Endothelial cell of umbilical vein (primary cell): ENCODE measurements around the gene ZNF662. TPM values are rescaled to one million over a fixed set of nuclear protein-coding genes. Genes with fewer than 3 reads are reported as not detected.

ENCODE experiments used
- BruUV-seq: library from RNA; stranded (reverse); fragments of 400-500 nt; replicated peaks from 2 replicates; lab custom pipeline; 2021; lab: Mats Ljungman, UMichigan
- CTCF ChIA-PET: fragments of 300-600, 350-600 bp; sonication (Branson Sonifier 250); formaldehyde crosslinking; loops from one replicate; lab custom pipeline; 2021; ENCODE audit warnings: antibody characterized with exemption, inconsistent platforms; lab: Charles Lee
- POLR2A ChIA-PET: fragments of 300-600, 350-600 bp; sonication (Branson Sonifier 250); formaldehyde crosslinking; loops from one replicate; lab custom pipeline; 2021; ENCODE audit warnings: antibody characterized with exemption, inconsistent platforms; lab: Charles Lee
- DNase-seq: peaks from one replicate; pipeline ENCODE4 v3.0.0-alpha.2; 2011; ENCODE audit warnings: low read depth, low spot score
- FAIRE-seq: peaks from 2 replicates; lab custom pipeline; 2011; peaks lifted over from hg19 to GRCh38; lab: Jason Lieb, UNC
- H2AFZ ChIP-seq: 2 replicates; pipeline ENCODE4 v1.6.0; 2012; ENCODE audit warnings: low read depth, low read length, control low read depth, inconsistent platforms
- H3K27ac ChIP-seq: 2 replicates; pipeline ENCODE4 v1.5.1; 2011; ENCODE audit warnings: low read depth, mild to moderate bottlenecking, control low read depth, low read length, moderate library complexity; ENCODE audit not compliant: insufficient read depth
- H3K27me3 ChIP-seq, 2 experiments: 2 replicates each; pipeline versions ENCODE4 v1.6.0 to v1.6.1; 2011; ENCODE audit warnings: low read length in 2 of 2, mixed read lengths in 1 of 2; ENCODE audit not compliant: control insufficient read depth in 2 of 2, insufficient read depth in 2 of 2
- H3K36me3 ChIP-seq, 2 experiments: 2 replicates in 1 of 2; 3 replicates in 1 of 2; pipeline ENCODE4 v1.5.1; 2011; ENCODE audit warnings: low read length in 2 of 2, mild to moderate bottlenecking in 1 of 2, moderate library complexity in 1 of 2; ENCODE audit not compliant: control insufficient read depth in 2 of 2, insufficient read depth in 2 of 2; ENCODE audit errors: extremely low read depth in 1 of 2
- H3K4me1 ChIP-seq: 3 replicates; pipeline ENCODE4 v1.5.1; 2011; ENCODE audit warnings: mild to moderate bottlenecking, low read length; ENCODE audit not compliant: control insufficient read depth, insufficient read depth; ENCODE audit errors: extremely low read depth
- H3K4me2 ChIP-seq: 2 replicates; pipeline ENCODE4 v1.6.1; 2011; ENCODE audit warnings: low read length, control low read depth, mixed read lengths; ENCODE audit not compliant: insufficient read depth
- H3K4me3 ChIP-seq, 3 experiments: fragments of 200-600 bp in 1 of 3; sonication (generic), shearing (Covaris generic) in 1 of 3; replicated peaks in 1 of 3; 2 replicates each; pipeline ENCODE4 v1.5.1; 2011 to 2016; ENCODE audit warnings: control low read depth in 3 of 3, low read length in 3 of 3, mild to moderate bottlenecking in 2 of 3, inconsistent platforms in 1 of 3, low read depth in 1 of 3, moderate library complexity in 1 of 3; ENCODE audit not compliant: insufficient read depth in 1 of 3
- H3K79me2 ChIP-seq: 2 replicates; pipeline ENCODE4 v1.6.0; 2012; ENCODE audit warnings: low read length, inconsistent platforms; ENCODE audit not compliant: control insufficient read depth, insufficient read depth
- H3K9ac ChIP-seq: replicated peaks from 2 replicates; pipeline ENCODE3; 2011; ENCODE audit warnings: low read length, control low read depth; ENCODE audit not compliant: insufficient read depth; ENCODE audit errors: extremely low read depth
- H3K9me1 ChIP-seq: replicated peaks from 3 replicates; pipeline ENCODE4 v1.6.0; 2011; ENCODE audit warnings: mild to moderate bottlenecking, low read length; ENCODE audit not compliant: control insufficient read depth, insufficient read depth; ENCODE audit errors: extremely low read depth
- H3K9me3 ChIP-seq: replicated peaks from 2 replicates; pipeline ENCODE4 v1.5.1; 2012; ENCODE audit warnings: low read length, inconsistent platforms; ENCODE audit not compliant: control insufficient read depth, insufficient read depth
- H4K20me1 ChIP-seq: replicated peaks from 2 replicates; pipeline ENCODE3; 2011; ENCODE audit warnings: mild to moderate bottlenecking, low read length; ENCODE audit not compliant: control insufficient read depth, insufficient read depth; ENCODE audit errors: extremely low read depth
- EZH2 ChIP-seq: IDR thresholded peaks from 2 replicates; pipeline ENCODE4 v1.6.1; 2012; ENCODE audit warnings: borderline replicate concordance, low read depth, mild to moderate bottlenecking, moderate library complexity, low read length, inconsistent platforms; ENCODE audit not compliant: severe bottlenecking
- FOS ChIP-seq: IDR thresholded peaks from 2 replicates; pipeline ENCODE4 v1.6.1; 2011; ENCODE audit warnings: mild to moderate bottlenecking, low read length, moderate library complexity, borderline replicate concordance; ENCODE audit not compliant: insufficient read depth
- GATA2 ChIP-seq: IDR thresholded peaks from 2 replicates; pipeline ENCODE4 v1.7.0; 2011; ENCODE audit warnings: low read depth, mild to moderate bottlenecking, moderate library complexity, mixed read lengths, low read length; ENCODE audit not compliant: insufficient read length, insufficient read depth
- JUN ChIP-seq: IDR thresholded peaks from 2 replicates; pipeline ENCODE4 v1.6.1; 2011; ENCODE audit warnings: borderline replicate concordance, low read depth; ENCODE audit not compliant: insufficient read length, insufficient read depth
- MYC ChIP-seq: IDR thresholded peaks from one replicate; pipeline ENCODE4 v1.6.1; 2011; ENCODE audit warnings: mild to moderate bottlenecking, low read depth, low read length
- POLR2A ChIP-seq: IDR thresholded peaks from 2 replicates; pipeline ENCODE4 v1.6.1; 2012; ENCODE audit warnings: low read depth, mild to moderate bottlenecking, control low read depth, low read length
- POLR2AphosphoS5 ChIP-seq: IDR thresholded peaks from 2 replicates; pipeline ENCODE4 v1.6.1; 2012; ENCODE audit warnings: low read depth, mild to moderate bottlenecking, control low read depth, low read length, moderate library complexity; ENCODE audit not compliant: insufficient read depth
- dilution Hi-C: fragments of 300-500 bp; cut with MboI; formaldehyde crosslinking; loops from one replicate; pipeline ENCODE4 v1.15.0; 2019; ENCODE audit warnings: low sequenced_read_pairs; ENCODE audit not compliant: extremely low pct_ligation_motif_present
- intact Hi-C: fragments of 100-400 bp; cut with micrococcal nuclease; formaldehyde crosslinking; loops from one replicate; pipeline ENCODE4 v1.10.0; 2022
- polyA plus RNA-seq, 4 experiments: library from polyadenylated mRNA; depleted of rRNA in 3 of 4; stranded (reverse) in 3 of 4; unstranded in 1 of 4; fragments of >200 nt; gene quantifications; 2 replicates each; pipeline versions ENCODE4 v1.2.1 to v1.2.3, GENCODE V29; 2011 to 2012; ENCODE audit warnings: missing spikeins in 1 of 4
- total RNA-seq: library from RNA; stranded (reverse); gene quantifications from 2 replicates; pipeline ENCODE4 v1.2.3, GENCODE V29; 2021
- TF ChIP-seq, protein P1 (sequence below), 2 donors: IDR thresholded peaks; 1 replicate in 1 of 2; 2 replicates in 1 of 2; pipeline ENCODE4 v1.5.1; 2011; ENCODE audit warnings: low read length in 2 of 2, mild to moderate bottlenecking in 2 of 2, moderate library complexity in 2 of 2, control low read depth in 1 of 2, inconsistent platforms in 1 of 2, low read depth in 1 of 2; ENCODE audit not compliant: insufficient read depth in 1 of 2; ENCODE audit errors: extremely low read depth in 1 of 2
- TF ChIP-seq, protein P2 (sequence below): IDR thresholded peaks from 2 replicates; pipeline ENCODE4 v1.6.1; 2011; ENCODE audit not compliant: insufficient read depth, insufficient read length

ZNF662 gene
- total and polyA plus RNA-seq, 2 donors (not counting 3 experiments of a cell fraction or from before 2014, with no cell fraction given): 0.84 to 4.3 TPM

DNA sequence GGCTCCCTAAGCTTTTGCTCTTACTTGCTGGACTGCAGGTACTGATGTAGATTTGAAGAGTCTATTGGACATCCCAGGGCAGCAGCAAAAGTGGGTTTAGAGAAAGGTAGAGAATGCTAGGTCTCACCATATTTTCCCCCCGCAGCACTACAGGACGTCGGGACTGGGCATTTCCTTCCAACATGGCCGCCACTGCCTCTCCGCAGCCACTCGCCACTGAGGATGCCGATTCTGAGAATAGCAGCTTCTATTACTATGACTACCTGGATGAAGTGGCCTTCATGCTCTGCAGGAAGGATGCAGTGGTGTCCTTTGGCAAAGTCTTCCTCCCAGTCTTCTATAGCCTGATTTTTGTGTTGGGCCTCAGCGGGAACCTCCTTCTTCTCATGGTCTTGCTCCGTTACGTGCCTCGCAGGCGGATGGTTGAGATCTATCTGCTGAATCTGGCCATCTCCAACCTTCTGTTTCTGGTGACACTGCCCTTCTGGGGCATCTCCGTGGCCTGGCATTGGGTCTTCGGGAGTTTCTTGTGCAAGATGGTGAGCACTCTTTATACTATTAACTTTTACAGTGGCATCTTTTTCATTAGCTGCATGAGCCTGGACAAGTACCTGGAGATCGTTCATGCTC, 41.5 kb upstream of the ZNF662 start:
- no peak for DNase-seq
- no peak overlapping the region for H3K9ac ChIP-seq
- no peak for TF ChIP-seq POLR2A
- TF ChIP-seq, protein P1, sequence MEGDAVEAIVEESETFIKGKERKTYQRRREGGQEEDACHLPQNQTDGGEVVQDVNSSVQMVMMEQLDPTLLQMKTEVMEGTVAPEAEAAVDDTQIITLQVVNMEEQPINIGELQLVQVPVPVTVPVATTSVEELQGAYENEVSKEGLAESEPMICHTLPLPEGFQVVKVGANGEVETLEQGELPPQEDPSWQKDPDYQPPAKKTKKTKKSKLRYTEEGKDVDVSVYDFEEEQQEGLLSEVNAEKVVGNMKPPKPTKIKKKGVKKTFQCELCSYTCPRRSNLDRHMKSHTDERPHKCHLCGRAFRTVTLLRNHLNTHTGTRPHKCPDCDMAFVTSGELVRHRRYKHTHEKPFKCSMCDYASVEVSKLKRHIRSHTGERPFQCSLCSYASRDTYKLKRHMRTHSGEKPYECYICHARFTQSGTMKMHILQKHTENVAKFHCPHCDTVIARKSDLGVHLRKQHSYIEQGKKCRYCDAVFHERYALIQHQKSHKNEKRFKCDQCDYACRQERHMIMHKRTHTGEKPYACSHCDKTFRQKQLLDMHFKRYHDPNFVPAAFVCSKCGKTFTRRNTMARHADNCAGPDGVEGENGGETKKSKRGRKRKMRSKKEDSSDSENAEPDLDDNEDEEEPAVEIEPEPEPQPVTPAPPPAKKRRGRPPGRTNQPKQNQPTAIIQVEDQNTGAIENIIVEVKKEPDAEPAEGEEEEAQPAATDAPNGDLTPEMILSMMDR (IDR thresholded peaks at IDR 0.05; ENCODE audit: extremely low read depth in 1 of 2, insufficient read depth in 1 of 2, low read depth in 1 of 2, low read length in 2 of 2): no peak
- TF ChIP-seq, protein P2, sequence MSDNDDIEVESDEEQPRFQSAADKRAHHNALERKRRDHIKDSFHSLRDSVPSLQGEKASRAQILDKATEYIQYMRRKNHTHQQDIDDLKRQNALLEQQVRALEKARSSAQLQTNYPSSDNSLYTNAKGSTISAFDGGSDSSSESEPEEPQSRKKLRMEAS: no peak
- no peak for TF ChIP-seq FOS
- no peak for TF ChIP-seq EZH2
- no peak for TF ChIP-seq POLR2AphosphoS5
- no peak for TF ChIP-seq MYC
- TF ChIP-seq JUN: no peak
- TF ChIP-seq GATA2: no peak
- no peak overlapping the region for H3K4me3 ChIP-seq
- no TSS peak for BruUV-seq
- H3K9me3 ChIP-seq: no peaks in the 10 kb centered on the region
- no peaks in the 10 kb centered on the region for H3K36me3 ChIP-seq
- H3K27ac ChIP-seq: no peak overlapping the region
- dilution Hi-C loops (no loop called here), intact Hi-C loops (no loop called here)
- ChIA-PET CTCF (no interaction called here), POLR2A (no interaction called here)
- H3K4me2 ChIP-seq: no peak overlapping the region
- H3K27me3 ChIP-seq: no peaks in the 10 kb centered on the region
- no peak for FAIRE-seq
- no peak overlapping the region for H2AFZ ChIP-seq
- H3K9me1 ChIP-seq: no peaks in the 10 kb centered on the region
- H3K79me2 ChIP-seq: no peaks in the 10 kb centered on the region
- no peaks in the 10 kb centered on the region for H4K20me1 ChIP-seq
- H3K4me1 ChIP-seq: no peaks in the 10 kb centered on the region
